ENCODE results near the gene CTNND2.
A peak's percentile ranks its signal among the peaks of the same experiment; 100 is the strongest.

CTNND2 gene

DNA sequence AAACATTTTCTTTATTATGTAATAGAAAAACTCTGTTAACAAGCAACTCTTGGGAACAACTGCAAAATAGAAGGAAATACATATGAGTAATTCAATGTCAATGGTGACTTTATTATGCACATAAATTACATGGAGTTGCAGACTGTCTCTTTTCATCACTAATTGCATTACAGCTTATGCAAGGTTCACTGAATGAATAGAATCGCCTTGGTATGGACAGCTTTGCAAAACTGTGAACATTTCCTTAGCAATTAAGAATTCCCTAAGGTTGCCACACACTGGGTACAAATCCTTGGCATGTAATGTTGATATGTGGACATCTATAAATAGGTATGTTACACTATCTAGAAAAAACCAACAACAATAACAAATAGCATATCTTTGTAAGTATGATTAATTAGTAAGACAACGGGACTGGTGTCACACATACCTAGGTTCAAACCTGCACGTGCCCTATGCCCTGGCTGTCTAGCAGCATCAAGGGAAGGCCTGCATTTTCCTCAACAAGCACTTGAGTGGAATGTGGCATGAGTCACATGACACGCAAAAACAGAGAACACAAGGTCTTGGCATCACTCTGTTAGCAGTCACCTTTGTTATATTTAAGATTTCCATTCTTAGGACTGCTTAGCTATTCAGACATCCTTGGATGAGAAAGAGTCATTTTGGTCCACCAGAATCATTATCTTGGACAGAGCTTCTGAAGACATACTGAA, 263.9 kb downstream of the CTNND2 start:
- Histone ChIP-seq H3K18ac (ENCODE audit: low read length) (no peak overlapping the region), H2AK5ac (ENCODE audit: low read length) (no peak overlapping the region), H3K4me2 (ENCODE audit: low read length) (no peak overlapping the region), H4K8ac (ENCODE audit: low read depth, low read length) (no peak overlapping the region), H3K79me1 (ENCODE audit: low read length) (no peaks in the 10 kb centered on the region), H2AFZ (ENCODE audit: insufficient read depth, low read length, poor library complexity) (no peak overlapping the region), H4K91ac (ENCODE audit: low read depth, low read length) (no peak overlapping the region), H3K14ac (ENCODE audit: low read length) (no peak overlapping the region), H3K9me3 (ENCODE audit: insufficient read depth, low read depth, low read length) (no peaks in the 10 kb centered on the region), H3K23ac (ENCODE audit: low read length) (no peak overlapping the region), H3K27ac (ENCODE audit: low read depth, low read length) (no peak overlapping the region), H3K4ac (ENCODE audit: low read depth, low read length) (no peak overlapping the region), H3K9ac (ENCODE audit: low read length) (no peak overlapping the region), H4K12ac (ENCODE audit: low read depth, low read length) (no peak overlapping the region), H2BK120ac (ENCODE audit: insufficient read depth, low read length, poor library complexity) (no peak overlapping the region), H3K27me3 (ENCODE audit: insufficient read depth, low read length) (no peaks in the 10 kb centered on the region), H2BK5ac (ENCODE audit: low read depth, low read length, poor library complexity) (no peak overlapping the region), H3K4me1 (ENCODE audit: control insufficient read depth in 1 of 2, insufficient read depth in 2 of 2, low read length in 2 of 2) (no peaks in the 10 kb centered on the region), H3K36me3 (ENCODE audit: control insufficient read depth in 1 of 2, insufficient read depth in 2 of 2, low read length in 2 of 2) (no peaks in the 10 kb centered on the region), H3K4me3 (ENCODE audit: low read depth, low read length) (no peak overlapping the region), H3K79me2 (ENCODE audit: control insufficient read depth, insufficient read depth, low read length, poor library complexity) (no peaks in the 10 kb centered on the region), H2BK12ac (ENCODE audit: low read length) (no peak overlapping the region)
- DNase-seq: no peak
- no CpG with 5 or more reads among the region's 4 CpGs for WGBS (ENCODE audit: extremely low coverage, insufficient coverage, insufficient read length)

DNA sequence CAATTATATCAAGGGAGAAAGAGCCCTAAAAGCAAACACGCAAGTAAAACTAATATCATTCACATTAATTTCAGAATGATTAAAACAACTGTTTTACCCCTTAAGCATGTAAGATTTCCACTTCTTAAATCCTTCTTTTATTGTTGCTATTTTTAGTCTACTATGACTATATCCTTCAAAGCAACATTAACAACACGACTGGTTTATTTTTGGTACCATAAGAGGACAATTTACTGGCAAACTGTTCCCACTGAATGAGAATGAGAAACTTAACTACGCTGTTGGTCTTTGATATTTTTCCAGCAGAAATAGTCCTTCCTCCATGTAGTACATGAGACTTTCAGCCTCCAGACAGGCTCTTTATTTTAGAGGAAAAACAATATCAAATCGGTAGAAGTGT, 281.5 kb downstream of the CTNND2 start:
- Histone ChIP-seq H4K91ac (ENCODE audit: low read depth, low read length) (no peak overlapping the region), H3K9ac (ENCODE audit: low read length) (no peak overlapping the region), H3K4me1 (ENCODE audit: control insufficient read depth in 1 of 2, insufficient read depth in 2 of 2, low read length in 2 of 2) (no peaks in the 10 kb centered on the region), H3K79me1 (ENCODE audit: low read length) (no peaks in the 10 kb centered on the region), H4K8ac (ENCODE audit: low read depth, low read length) (no peak overlapping the region), H2BK120ac (ENCODE audit: insufficient read depth, low read length, poor library complexity) (no peak overlapping the region), H3K9me3 (ENCODE audit: insufficient read depth, low read depth, low read length) (no peaks in the 10 kb centered on the region), H3K23ac (ENCODE audit: low read length) (no peak overlapping the region), H3K14ac (ENCODE audit: low read length) (no peak overlapping the region), H3K4ac (ENCODE audit: low read depth, low read length) (no peak overlapping the region), H2BK12ac (ENCODE audit: low read length) (no peak overlapping the region), H3K18ac (ENCODE audit: low read length) (no peak overlapping the region), H2BK5ac (ENCODE audit: low read depth, low read length, poor library complexity) (no peak overlapping the region), H3K79me2 (ENCODE audit: control insufficient read depth, insufficient read depth, low read length, poor library complexity) (no peaks in the 10 kb centered on the region), H3K27me3 (ENCODE audit: insufficient read depth, low read length) (no peaks in the 10 kb centered on the region), H3K36me3 (ENCODE audit: control insufficient read depth in 1 of 2, insufficient read depth in 2 of 2, low read length in 2 of 2) (no peaks in the 10 kb centered on the region), H4K12ac (ENCODE audit: low read depth, low read length) (no peak overlapping the region), H2AK5ac (ENCODE audit: low read length) (no peak overlapping the region), H3K4me2 (ENCODE audit: low read length) (no peak overlapping the region), H3K4me3 (ENCODE audit: low read depth, low read length) (no peak overlapping the region), H2AFZ (ENCODE audit: insufficient read depth, low read length, poor library complexity) (no peak overlapping the region), H3K27ac (ENCODE audit: low read depth, low read length) (no peak overlapping the region)
- DNase-seq: no peak
- WGBS (ENCODE audit: extremely low coverage, insufficient coverage, insufficient read length): no CpG with 5 or more reads among the region's 4 CpGs

DNA sequence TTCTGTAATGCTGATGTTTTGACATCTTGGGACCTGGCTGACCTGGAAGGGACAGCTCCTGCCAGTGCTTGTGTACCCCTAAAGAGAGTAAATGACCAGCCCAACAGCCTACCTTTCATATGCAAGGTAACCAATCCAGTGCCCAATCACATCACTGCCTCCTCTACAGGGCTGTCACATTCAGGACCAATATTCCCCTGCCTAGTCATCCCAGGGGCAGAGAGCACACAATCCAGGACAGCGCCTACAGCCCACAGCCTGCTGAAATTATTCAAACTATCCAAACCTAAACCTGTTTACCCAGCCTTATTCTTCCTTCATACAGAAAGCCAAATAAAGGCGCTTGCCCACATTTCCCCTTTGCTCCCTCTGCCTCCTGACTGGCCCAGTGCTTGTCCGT, 284.1 kb downstream of the CTNND2 start:
- Histone ChIP-seq H2AFZ (ENCODE audit: insufficient read depth, low read length, poor library complexity) (no peak overlapping the region), H3K9ac (ENCODE audit: low read length) (no peak overlapping the region), H2AK5ac (ENCODE audit: low read length) (no peak overlapping the region), H4K91ac (ENCODE audit: low read depth, low read length) (no peak overlapping the region), H3K79me1 (ENCODE audit: low read length) (no peaks in the 10 kb centered on the region), H2BK5ac (ENCODE audit: low read depth, low read length, poor library complexity) (no peak overlapping the region), H3K36me3 (ENCODE audit: control insufficient read depth in 1 of 2, insufficient read depth in 2 of 2, low read length in 2 of 2) (no peaks in the 10 kb centered on the region), H3K23ac (ENCODE audit: low read length) (no peak overlapping the region), H4K12ac (ENCODE audit: low read depth, low read length) (no peak overlapping the region), H3K9me3 (ENCODE audit: insufficient read depth, low read depth, low read length) (no peaks in the 10 kb centered on the region), H2BK12ac (ENCODE audit: low read length) (no peak overlapping the region), H3K4ac (ENCODE audit: low read depth, low read length) (no peak overlapping the region), H3K4me1 (ENCODE audit: control insufficient read depth in 1 of 2, insufficient read depth in 2 of 2, low read length in 2 of 2) (no peaks in the 10 kb centered on the region), H3K14ac (ENCODE audit: low read length) (no peak overlapping the region), H2BK120ac (ENCODE audit: insufficient read depth, low read length, poor library complexity) (no peak overlapping the region), H3K79me2 (ENCODE audit: control insufficient read depth, insufficient read depth, low read length, poor library complexity) (no peaks in the 10 kb centered on the region), H3K18ac (ENCODE audit: low read length) (no peak overlapping the region), H3K27ac (ENCODE audit: low read depth, low read length) (no peak overlapping the region), H4K8ac (ENCODE audit: low read depth, low read length) (no peak overlapping the region), H3K4me2 (ENCODE audit: low read length) (no peak overlapping the region), H3K27me3 (ENCODE audit: insufficient read depth, low read length) (no peaks in the 10 kb centered on the region), H3K4me3 (ENCODE audit: low read depth, low read length) (no peak overlapping the region)
- WGBS (ENCODE audit: extremely low coverage, insufficient coverage, insufficient read length): no CpG with 5 or more reads among the region's 3 CpGs
- peak; percentile 15 to 56 for DNase-seq

DNA sequence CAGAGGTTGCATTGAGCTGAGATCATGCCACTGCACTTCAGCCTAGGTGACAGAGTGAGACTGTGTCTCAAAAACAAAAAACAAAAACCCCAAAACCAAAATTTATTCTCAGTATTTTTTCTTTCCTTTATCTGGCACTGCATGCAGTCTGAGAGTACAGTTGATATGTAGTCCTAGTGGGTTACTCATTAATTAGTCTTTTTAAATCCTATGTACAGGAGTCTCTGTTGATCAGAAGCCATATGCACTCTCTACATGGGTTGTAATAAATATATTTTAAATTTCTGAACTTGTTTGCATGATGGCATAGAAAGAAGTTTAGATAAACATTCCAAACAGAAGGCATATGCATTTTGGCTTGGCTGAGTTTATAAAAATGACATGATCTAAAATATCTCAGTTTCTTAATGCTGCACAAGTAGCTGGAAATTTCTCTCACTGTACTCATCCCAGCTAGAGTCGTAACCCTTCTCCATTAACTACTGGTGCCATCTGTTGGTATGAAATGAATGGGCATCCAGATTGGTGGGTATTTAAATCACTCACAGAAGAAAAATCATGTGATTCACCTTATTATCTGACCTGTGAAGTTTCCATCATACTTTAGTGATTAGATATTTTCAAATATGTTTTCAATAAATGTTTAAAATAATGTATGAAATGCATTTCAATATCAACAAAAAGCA, 284.8 kb downstream of the CTNND2 start:
- Histone ChIP-seq H3K4me1 (ENCODE audit: control insufficient read depth in 1 of 2, insufficient read depth in 2 of 2, low read length in 2 of 2) (no peaks in the 10 kb centered on the region), H4K12ac (ENCODE audit: low read depth, low read length) (no peak overlapping the region)
- no CpG with 5 or more reads among the region's 1 CpG for WGBS (ENCODE audit: extremely low coverage, insufficient coverage, insufficient read length)

More for the DNA sequence above, 284.8 kb downstream of the CTNND2 start:
- no peak overlapping the region for H3K9ac ChIP-seq (ENCODE audit: low read length)
- H2BK120ac ChIP-seq (ENCODE audit: insufficient read depth, low read length, poor library complexity): no peak overlapping the region
- no peaks in the 10 kb centered on the region for H3K36me3 ChIP-seq (ENCODE audit: control insufficient read depth in 1 of 2, insufficient read depth in 2 of 2, low read length in 2 of 2)
- H2BK5ac ChIP-seq (ENCODE audit: low read depth, low read length, poor library complexity): no peak overlapping the region
- no peak for DNase-seq
- H3K18ac ChIP-seq (ENCODE audit: low read length): no peak overlapping the region
- no peak overlapping the region for H3K4me2 ChIP-seq (ENCODE audit: low read length)
- H3K23ac ChIP-seq (ENCODE audit: low read length): no peak overlapping the region
- no peak overlapping the region for H3K27ac ChIP-seq (ENCODE audit: low read depth, low read length)
- H3K79me2 ChIP-seq (ENCODE audit: control insufficient read depth, insufficient read depth, low read length, poor library complexity): no peaks in the 10 kb centered on the region
- H3K14ac ChIP-seq (ENCODE audit: low read length): no peak overlapping the region
- H4K8ac ChIP-seq (ENCODE audit: low read depth, low read length): no peak overlapping the region
- H4K91ac ChIP-seq (ENCODE audit: low read depth, low read length): no peak overlapping the region
- H2BK12ac ChIP-seq (ENCODE audit: low read length): no peak overlapping the region
- no peaks in the 10 kb centered on the region for H3K9me3 ChIP-seq (ENCODE audit: insufficient read depth, low read depth, low read length)
- no peak overlapping the region for H3K4ac ChIP-seq (ENCODE audit: low read depth, low read length)
- no peak overlapping the region for H2AK5ac ChIP-seq (ENCODE audit: low read length)
- no peak overlapping the region for H3K4me3 ChIP-seq (ENCODE audit: low read depth, low read length)
- H3K79me1 ChIP-seq (ENCODE audit: low read length): no peaks in the 10 kb centered on the region
- no peaks in the 10 kb centered on the region for H3K27me3 ChIP-seq (ENCODE audit: insufficient read depth, low read length)
- no peak overlapping the region for H2AFZ ChIP-seq (ENCODE audit: insufficient read depth, low read length, poor library complexity)
